Activated CD4-positive, alpha-beta memory T cell treated with anti-CD3 and anti-CD28 coated beads for 36 hours (primary cell): ENCODE results near the gene FAM169A. TPM values are rescaled to one million over a fixed set of nuclear protein-coding genes. Genes with fewer than 3 reads are reported as not detected.
"Not testable (repeated sequence)": the region's sequence is repeated elsewhere in the genome, so short reads cannot be mapped to it uniquely, and the experiment has no call there.

Experiments used
- CTCF ChIA-PET: fragments of 350-600 bp; sonication (Branson Sonifier 250); formaldehyde crosslinking; loops from one replicate; lab custom pipeline; 2021; ENCODE audit warnings: antibody characterized with exemption, inconsistent platforms; lab: Charles Lee
- POLR2A ChIA-PET: fragments of 350-600 bp; sonication (Branson Sonifier 250); formaldehyde crosslinking; loops from one replicate; lab custom pipeline; 2021; ENCODE audit warnings: antibody characterized with exemption; lab: Charles Lee
- DNase-seq: peaks from one replicate; pipeline ENCODE4 v3.0.0-alpha.2; 2020
- H3K27ac Mint-ChIP-seq: one replicate; pipeline ENCODE4 v1.8.0; 2021; ENCODE audit warnings: mixed read lengths
- H3K27me3 Mint-ChIP-seq: one replicate; pipeline ENCODE4 v1.8.0; 2021; ENCODE audit warnings: mixed read lengths
- H3K36me3 Mint-ChIP-seq: one replicate; pipeline ENCODE4 v1.8.0; 2021; ENCODE audit warnings: mixed read lengths
- H3K4me1 Mint-ChIP-seq: one replicate; pipeline ENCODE4 v1.8.0; 2021; ENCODE audit warnings: low read depth, mixed read lengths
- H3K4me3 Mint-ChIP-seq: one replicate; pipeline ENCODE4 v1.8.0; 2021; ENCODE audit warnings: mild to moderate bottlenecking, mixed read lengths
- H3K9me3 Mint-ChIP-seq: one replicate; pipeline ENCODE4 v1.8.0; 2021; ENCODE audit warnings: mixed read lengths
- intact Hi-C: fragments of 100-400 bp; cut with micrococcal nuclease; formaldehyde crosslinking; loops from one replicate; pipeline ENCODE4 v1.15.1; 2023
- total RNA-seq, 2 experiments: library from RNA; stranded (reverse); gene quantifications; one replicate each; pipeline ENCODE4 v1.2.3, GENCODE V29; 2021

The FAM169A gene
- total RNA-seq, 2 experiments from 2014 or later: 9.0 to 10.4 TPM

- Mint-ChIP-seq H3K36me3 (no peaks in the 10 kb centered on the region), H3K9me3 (no peaks in the 10 kb centered on the region), H3K27me3 (no peaks in the 10 kb centered on the region), H3K4me3 (no peak overlapping the region), H3K27ac (no peak overlapping the region), H3K4me1 (no peaks in the 10 kb centered on the region)
- DNase-seq: no peak
- intact Hi-C loops: no loop called here
- ChIA-PET POLR2A (no interaction called here), CTCF (no interaction called here)
Observed at GRCh38 chr5:74888117-74888516, 21.9 kb upstream of the FAM169A start.

DNA sequence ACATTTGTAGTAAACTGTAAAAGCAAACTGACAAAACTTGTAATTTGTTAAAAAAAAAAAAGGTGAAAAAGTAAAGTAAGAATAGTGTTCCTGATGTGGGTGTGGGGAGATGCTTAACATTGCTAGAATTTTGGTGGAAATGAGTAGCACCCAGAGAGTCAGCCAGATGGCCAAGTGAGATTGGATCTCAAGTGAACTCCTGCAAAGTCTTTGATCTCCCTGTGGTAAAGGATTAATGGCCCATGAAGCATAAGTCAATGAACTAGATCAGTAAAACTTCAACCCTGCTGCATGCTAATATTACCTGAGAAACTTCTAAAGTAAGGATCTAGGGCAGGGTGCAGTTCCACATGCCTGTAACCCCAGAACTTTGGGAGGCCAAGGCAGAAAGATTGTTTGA lies 19.0 kb upstream of the FAM169A start:
- Mint-ChIP-seq H3K27me3 (no peaks in the 10 kb centered on the region), H3K36me3 (no peaks in the 10 kb centered on the region), H3K9me3 (no peaks in the 10 kb centered on the region), H3K27ac (no peak overlapping the region), H3K4me3 (no peak overlapping the region), H3K4me1 (no peaks in the 10 kb centered on the region)
- ChIA-PET CTCF (no interaction called here), POLR2A (no interaction called here)
- intact Hi-C loops: no loop called here
- DNase-seq: no peak

DNA sequence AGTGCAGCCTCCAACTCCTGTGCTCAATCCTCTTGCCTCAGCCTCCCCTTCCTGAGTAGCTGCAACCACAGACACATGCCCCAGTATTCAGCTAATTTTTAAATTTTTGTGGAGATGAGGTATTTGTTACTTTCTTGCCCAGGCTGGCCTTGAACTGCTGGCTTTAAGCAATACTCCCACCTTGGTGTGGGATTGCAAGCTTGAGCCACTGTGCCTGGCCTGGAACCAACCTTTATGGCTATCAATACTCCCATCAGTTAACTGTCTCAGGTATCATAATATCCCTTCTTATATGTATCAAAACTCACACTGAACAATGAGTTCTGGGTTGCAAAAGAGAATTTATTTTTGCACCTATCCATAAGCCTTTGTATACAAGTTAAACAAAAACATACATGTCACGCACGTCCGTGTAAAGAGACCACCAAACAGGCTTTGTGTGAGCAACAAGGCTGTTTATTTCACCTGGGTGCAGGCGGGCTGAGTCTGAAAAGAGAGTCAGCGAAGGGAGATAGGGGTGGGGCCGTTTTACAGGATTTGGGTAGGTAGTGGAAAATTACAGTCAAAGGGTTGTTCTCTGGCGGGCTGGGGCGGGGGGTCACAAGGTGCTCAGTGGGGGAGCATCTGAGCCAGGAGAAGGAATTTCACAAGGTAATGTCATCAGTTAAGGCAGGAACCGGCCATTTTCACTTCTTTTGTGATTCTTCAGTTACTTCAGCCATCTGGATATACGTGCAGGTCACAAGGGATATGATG lies 16.4 kb upstream of the FAM169A start:
- H3K27me3 Mint-ChIP-seq, DNase-seq, H3K4me3 Mint-ChIP-seq, CTCF ChIA-PET, intact Hi-C loops, H3K36me3 Mint-ChIP-seq, POLR2A ChIA-PET, H3K27ac Mint-ChIP-seq, H3K4me1 Mint-ChIP-seq, H3K9me3 Mint-ChIP-seq: not testable (repeated sequence)

GRCh38 chr5:74877624-74878304 lies 11.6 kb upstream of the FAM169A start:
- Mint-ChIP-seq H3K4me3 (no peak overlapping the region), H3K9me3 (no peaks in the 10 kb centered on the region), H3K27me3 (no peaks in the 10 kb centered on the region), H3K36me3 (no peaks in the 10 kb centered on the region), H3K4me1 (no peaks in the 10 kb centered on the region), H3K27ac (no peak overlapping the region)
- ChIA-PET POLR2A (no interaction called here), CTCF (no interaction called here)
- DNase-seq: no peak
- intact Hi-C loops: no loop called here

- H3K36me3 Mint-ChIP-seq: no peaks in the 10 kb centered on the region
- H3K4me3 Mint-ChIP-seq: no peak overlapping the region
- H3K9me3 Mint-ChIP-seq: no peaks in the 10 kb centered on the region
- no peaks in the 10 kb centered on the region for H3K4me1 Mint-ChIP-seq
- intact Hi-C loops: no loop called here
- CTCF ChIA-PET: no interaction called here
- H3K27me3 Mint-ChIP-seq: no peaks in the 10 kb centered on the region
- DNase-seq: no peak
- POLR2A ChIA-PET: no interaction called here
- no peak overlapping the region for H3K27ac Mint-ChIP-seq
Observed at GRCh38 chr5:74875994-74876791, 10.0 kb upstream of the FAM169A start.

- ChIA-PET CTCF (no interaction called here), POLR2A (no interaction called here)
- no peaks in the 10 kb centered on the region for H3K36me3 Mint-ChIP-seq
- no peak overlapping the region for H3K27ac Mint-ChIP-seq
- no peak for DNase-seq
- H3K27me3 Mint-ChIP-seq: no peaks in the 10 kb centered on the region
- no peaks in the 10 kb centered on the region for H3K9me3 Mint-ChIP-seq
- no peaks in the 10 kb centered on the region for H3K4me1 Mint-ChIP-seq
- intact Hi-C loops: no loop called here
- no peak overlapping the region for H3K4me3 Mint-ChIP-seq
Observed at GRCh38 chr5:74873525-74874249, 7.5 kb upstream of the FAM169A start.

- intact Hi-C loops: no loop called here
Observed at GRCh38 chr5:74870299-74871067, 4.3 kb upstream of the FAM169A start.

DNA sequence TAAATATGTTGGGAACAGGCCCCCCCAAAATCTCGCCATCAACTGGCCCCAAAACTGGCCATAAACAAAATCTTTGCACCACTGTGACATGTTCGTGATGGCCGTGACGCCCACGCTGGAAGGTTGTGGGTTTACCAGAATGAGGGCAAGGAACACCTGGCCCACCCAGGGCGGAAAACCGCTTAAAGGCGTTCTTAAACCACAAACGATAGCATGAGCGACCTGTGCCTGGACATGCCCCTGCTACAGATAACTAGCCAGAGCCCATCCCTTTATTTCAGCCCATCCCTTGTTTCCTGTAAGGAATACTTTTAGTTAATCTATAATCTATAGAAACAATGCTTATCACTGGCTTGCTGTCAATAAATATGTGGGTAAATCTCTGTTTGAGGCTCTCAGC lies 3.2 kb upstream of the FAM169A start:
- H3K27me3 Mint-ChIP-seq, CTCF ChIA-PET, H3K9me3 Mint-ChIP-seq, DNase-seq, H3K27ac Mint-ChIP-seq, H3K4me3 Mint-ChIP-seq, H3K36me3 Mint-ChIP-seq, POLR2A ChIA-PET: not testable (repeated sequence)
- intact Hi-C loops: loop anchor here (5.0 to 10.0 kb wide), 2 partner anchors 102 to 185 kb away; partner anchors contain the start of genes GCNT4, GFM2 and NSA2
- peaks cover 12% of the 10 kb centered on the region for H3K4me1 Mint-ChIP-seq

More at GRCh38 chr5:74870299-74871067, 4.3 kb upstream of the FAM169A start:
- DNase-seq: no peak
- ChIA-PET CTCF (no interaction called here), POLR2A (no interaction called here)
- no peaks in the 10 kb centered on the region for H3K36me3 Mint-ChIP-seq
- peaks cover 1% of the 10 kb centered on the region for H3K4me1 Mint-ChIP-seq
- H3K4me3 Mint-ChIP-seq: no peak overlapping the region
- H3K9me3 Mint-ChIP-seq: no peaks in the 10 kb centered on the region
- H3K27ac Mint-ChIP-seq: no peak overlapping the region
- H3K27me3 Mint-ChIP-seq: no peaks in the 10 kb centered on the region

- Mint-ChIP-seq H3K9me3 (no peaks in the 10 kb centered on the region), H3K4me3 (peak overlapping the region; percentile 80), H3K36me3 (no peaks in the 10 kb centered on the region), H3K4me1 (peaks cover 23% of the 10 kb centered on the region), H3K27me3 (peaks cover 3% of the 10 kb centered on the region), H3K27ac (peak overlapping the region; percentile 45)
- CTCF ChIA-PET: interaction anchor here (0.7 to 2.1 kb wide), 2 partner anchors 68 to 891 kb away, joined by 3 to 6 read pairs; no protein-coding TSS in a partner anchor
- POLR2A ChIA-PET: no interaction called here
- peak; percentile 16 for DNase-seq
- intact Hi-C loops: loop anchor here (5.0 to 10.0 kb wide), 2 partner anchors 99 to 188 kb away; partner anchors contain the start of genes GCNT4, GFM2 and NSA2
Observed at GRCh38 chr5:74866596-74867162, 492 bp upstream of the FAM169A start.

DNA sequence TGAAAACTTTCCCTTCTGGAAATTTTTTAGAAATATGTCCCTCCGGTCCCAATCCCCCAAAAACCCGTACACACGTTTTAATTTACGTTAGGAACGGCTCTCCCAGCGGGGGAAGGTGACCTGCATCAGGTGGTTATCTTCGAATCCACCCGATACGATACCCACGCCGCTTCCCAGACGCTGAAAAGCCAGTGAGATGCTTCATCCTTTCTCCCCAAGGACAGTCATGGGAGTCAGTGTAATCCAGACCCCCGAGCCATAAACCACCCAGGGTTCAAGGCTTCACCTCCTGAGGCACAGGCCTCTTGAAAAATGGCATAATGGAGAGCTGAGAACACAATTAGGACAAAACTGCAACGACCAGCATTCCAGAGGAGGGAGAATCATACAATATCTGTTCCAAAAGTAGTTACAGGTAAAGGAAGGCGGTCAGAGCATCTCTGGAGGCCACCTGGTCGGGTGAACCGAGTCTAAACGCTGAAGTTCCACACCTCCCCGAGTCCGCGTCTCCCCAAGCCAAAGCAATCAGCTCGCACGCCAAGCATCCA lies 857 bp downstream of the FAM169A start:
- Mint-ChIP-seq H3K9me3 (no peaks in the 10 kb centered on the region), H3K27me3 (peaks cover 3% of the 10 kb centered on the region), H3K4me3 (peak overlapping the region; percentile 84), H3K27ac (peak overlapping the region; percentile 76), H3K4me1 (peaks cover 23% of the 10 kb centered on the region), H3K36me3 (no peaks in the 10 kb centered on the region)
- no peak for DNase-seq
- intact Hi-C loops: loop anchor here (5.0 to 10.0 kb wide), 2 partner anchors 98 to 189 kb away; partner anchors contain the start of genes GCNT4, GFM2 and NSA2
- ChIA-PET POLR2A (no interaction called here), CTCF (interaction anchor here (0.6 kb wide), 1 partner anchor 568 kb away, joined by 3 read pairs; no protein-coding TSS in a partner anchor)
